ENCODE data around the gene ADIRF. TPM values are rescaled to one million over a fixed set of nuclear protein-coding genes. Genes with fewer than 3 reads are reported as not detected.
"Not testable (repeated sequence)": the region's sequence is repeated elsewhere in the genome, so short reads cannot be mapped to it uniquely, and the experiment has no call there.

The ADIRF gene
- total and polyA plus RNA-seq, 10 of the 15 experiments (the other 5 are each of a cell fraction or from before 2014, with no cell fraction given) = 0.12 to 2.5 (median 0.70) TPM; not detected in 2

- BruUV-seq (replicated peaks); H3K9ac ChIP-seq (ENCODE audit: control insufficient read depth, insufficient read depth, low read length); ATAC-seq; H2AFZ ChIP-seq (ENCODE audit: control insufficient read depth, low read depth, low read length); H3K27me3 ChIP-seq (replicated peaks in 1 of 2; ENCODE audit: control insufficient read depth in 2 of 2, insufficient read depth in 2 of 2, low read length in 1 of 2); H3K4me3 ChIP-seq; RAD21 ChIA-PET (ENCODE audit: unreplicated experiment); in situ Hi-C loops (cut with MboI); H4K20me1 ChIP-seq (ENCODE audit: control insufficient read depth, insufficient read depth); SMC1A ChIA-PET (ENCODE audit: uncharacterized antibody, unreplicated experiment); POLR2A ChIA-PET; H3K36me3 ChIP-seq (ENCODE audit: control insufficient read depth in 2 of 2, insufficient read depth in 2 of 2, low read length in 1 of 2); H3K4me2 ChIP-seq (ENCODE audit: control insufficient read depth, insufficient read depth); FAIRE-seq; intact Hi-C loops (cut with micrococcal nuclease; ENCODE audit: unreplicated experiment); H3K9me3 ChIP-seq (replicated peaks; ENCODE audit: control insufficient read depth, insufficient read depth, low read length); H3K4me1 ChIP-seq (ENCODE audit: control insufficient read depth, insufficient read depth, low read length); H3K27ac ChIP-seq (ENCODE audit: control insufficient read depth, insufficient read depth); H3K79me2 ChIP-seq (ENCODE audit: control insufficient read depth, insufficient read depth, low read length); DNase-seq (ENCODE audit: low read depth, low spot score): not testable (repeated sequence)
- 45% methylated on average over 3 of the region's 3 CpGs for WGBS (ENCODE audit: insufficient coverage, insufficient replicate concordance, low lambda C conversion rate, missing lambda C conversion rate)
- CTCF ChIA-PET = interaction anchor here (1.2 kb wide), 1 partner anchor 12 kb away, joined by 3 read pairs; no protein-coding TSS in a partner anchor
Observed at GRCh38 chr10:86978457-86978856, 10.2 kb downstream of the ADIRF start.

- H3K4me2 ChIP-seq (ENCODE audit: control insufficient read depth, insufficient read depth) = no peak overlapping the region
- SMC1A ChIA-PET (ENCODE audit: uncharacterized antibody, unreplicated experiment) = no interaction called here
Observed at GRCh38 chr10:86979296-86979818, 11.1 kb downstream of the ADIRF start.

More at GRCh38 chr10:86979296-86979818, 11.1 kb downstream of the ADIRF start:
- H3K4me1 ChIP-seq (ENCODE audit: control insufficient read depth, insufficient read depth, low read length) = no peaks in the 10 kb centered on the region
- no peak overlapping the region for H2AFZ ChIP-seq (ENCODE audit: control insufficient read depth, low read depth, low read length)
- no peaks in the 10 kb centered on the region for H3K36me3 ChIP-seq (ENCODE audit: control insufficient read depth in 2 of 2, insufficient read depth in 2 of 2, low read length in 1 of 2)
- 26% methylated on average over 4 of the region's 4 CpGs for WGBS (ENCODE audit: insufficient coverage, insufficient replicate concordance, low lambda C conversion rate, missing lambda C conversion rate)
- POLR2A ChIA-PET = no interaction called here
- TF ChIP-seq ELK1 (IDR thresholded peaks at IDR 0.05; ENCODE audit: low read depth, low read length) (no peak), FOXM1 (IDR thresholded peaks at IDR 0.05; ENCODE audit: low read depth, low read length) (no peak), ATF2 (IDR thresholded peaks at IDR 0.05; ENCODE audit: low read length) (no peak), ZBED1 (IDR thresholded peaks at IDR 0.05; ENCODE audit: borderline replicate concordance) (no peak), EZH2 (IDR thresholded peaks at IDR 0.05; ENCODE audit: borderline replicate concordance, control insufficient read depth, low read depth, low read length) (no peak), MTA2 (IDR thresholded peaks at IDR 0.05; ENCODE audit: low read depth) (no peak), ZNF622 (IDR thresholded peaks at IDR 0.05) (no peak)
- no peak overlapping the region for H3K9ac ChIP-seq (ENCODE audit: control insufficient read depth, insufficient read depth, low read length)
- H3K27me3 ChIP-seq (replicated peaks in 1 of 2; ENCODE audit: control insufficient read depth in 2 of 2, insufficient read depth in 2 of 2, low read length in 1 of 2) = no peaks in the 10 kb centered on the region; a peak in 2 of 4 replicates
- CTCF ChIA-PET = interaction anchor here (1.2 kb wide), 1 partner anchor 13 kb away, joined by 3 read pairs; no protein-coding TSS in a partner anchor
- in situ Hi-C loops (cut with MboI) (no loop called here), intact Hi-C loops (cut with micrococcal nuclease; ENCODE audit: unreplicated experiment) (no loop called here)
- no peak overlapping the region for H3K27ac ChIP-seq (ENCODE audit: control insufficient read depth, insufficient read depth)
- no peak overlapping the region for H3K4me3 ChIP-seq
- H3K9me3 ChIP-seq (replicated peaks; ENCODE audit: control insufficient read depth, insufficient read depth, low read length) = no peaks in the 10 kb centered on the region
- DNase-seq (ENCODE audit: low read depth, low spot score) (no peak), ATAC-seq (no peak), FAIRE-seq (no peak)
- H3K79me2 ChIP-seq (ENCODE audit: control insufficient read depth, insufficient read depth, low read length) = no peaks in the 10 kb centered on the region
- BruUV-seq (replicated peaks) = no TSS peak
- RAD21 ChIA-PET (ENCODE audit: unreplicated experiment) = no interaction called here
- no peaks in the 10 kb centered on the region for H4K20me1 ChIP-seq (ENCODE audit: control insufficient read depth, insufficient read depth)

Data from GM12878 (cell line).